PC-3 (cell line): ENCODE measurements around the gene ADAMTS6. TPM values are rescaled to one million over a fixed set of nuclear protein-coding genes. Genes with fewer than 3 reads are reported as not detected.

Source experiments
- ATAC-seq: fragments of 200-7000 bp; cut with Tn5 transposase; 2 replicates; pipeline ENCODE4 v1.9.1; 2020; ENCODE audit warnings: mild to moderate bottlenecking, moderate library complexity
- BruUV-seq: library from RNA; stranded (reverse); fragments of 400-500 nt; replicated peaks from 2 replicates; lab custom pipeline; 2021; lab: Mats Ljungman, UMichigan
- CTCF ChIA-PET: fragments of 300-600 bp; sonication (Branson Sonifier 250); formaldehyde crosslinking; loops from one replicate; lab custom pipeline; 2022; ENCODE audit warnings: antibody characterized with exemption; lab: Charles Lee
- POLR2A ChIA-PET: fragments of 300-600 bp; sonication (Branson Sonifier 250); formaldehyde crosslinking; loops from one replicate; lab custom pipeline; 2022; ENCODE audit warnings: antibody characterized with exemption; ENCODE audit not compliant: unreplicated experiment; lab: Charles Lee
- DNase-seq: peaks from one replicate; pipeline ENCODE4 v3.0.0-alpha.2; 2015
- H2AFZ ChIP-seq: fragments of 300-600 bp; sonication (generic); 2 replicates; pipeline ENCODE4 v1.6.0; 2016; ENCODE audit warnings: antibody characterized with exemption, low read length
- H3F3A ChIP-seq: fragments of 300-600 bp; sonication (generic); one replicate; pipeline ENCODE4 v1.6.0; 2017; ENCODE audit warnings: antibody characterized with exemption, low read length, control low read depth, mild to moderate bottlenecking; ENCODE audit not compliant: unreplicated experiment
- H3K27ac ChIP-seq: fragments of 300-600 bp; sonication (generic); 2 replicates; pipeline ENCODE4 v1.5.1; 2016; ENCODE audit warnings: mild to moderate bottlenecking, low read length
- H3K27me3 ChIP-seq: fragments of 300-600 bp; sonication (generic); 2 replicates; pipeline ENCODE4 v1.6.1; 2016; ENCODE audit warnings: low read length, mixed read lengths
- H3K36me3 ChIP-seq: fragments of 300-600 bp; sonication (generic); 2 replicates; pipeline ENCODE4 v1.6.1; 2016; ENCODE audit warnings: low read depth, mixed run types, low read length, mixed read lengths
- H3K4me1 ChIP-seq: fragments of 300-600 bp; sonication (generic); 2 replicates; pipeline ENCODE4 v1.5.1; 2016; ENCODE audit warnings: low read length; ENCODE audit not compliant: insufficient read depth
- H3K4me2 ChIP-seq: fragments of 300-600 bp; sonication (generic); 2 replicates; pipeline ENCODE4 v1.6.0; 2016; ENCODE audit warnings: low read length
- H3K4me3 ChIP-seq: fragments of 300-600 bp; sonication (generic); 2 replicates; pipeline ENCODE4 v1.5.1; 2016; ENCODE audit warnings: mild to moderate bottlenecking, low read length, mixed read lengths
- H3K79me2 ChIP-seq: fragments of 300-600 bp; sonication (generic); 2 replicates; pipeline ENCODE4 v1.6.1; 2017; ENCODE audit warnings: low read length, mixed read lengths
- H3K9ac ChIP-seq: fragments of 300-600 bp; sonication (generic); 2 replicates; pipeline ENCODE4 v1.6.0; 2016; ENCODE audit warnings: mild to moderate bottlenecking, low read length
- H3K9me2 ChIP-seq: fragments of 300-600 bp; sonication (generic); replicated peaks from 2 replicates; pipeline ENCODE4 v1.6.1; 2016; ENCODE audit warnings: mixed run types, low read length, mixed read lengths
- H3K9me3 ChIP-seq: fragments of 300-600 bp; sonication (generic); 2 replicates; pipeline ENCODE4 v1.6.1; 2016; ENCODE audit warnings: low read length, mixed read lengths
- H4K20me1 ChIP-seq: fragments of 300-600 bp; sonication (generic); 2 replicates; pipeline ENCODE4 v1.6.1; 2016; ENCODE audit warnings: low read length, mixed read lengths
- CTCF ChIP-seq: fragments of 300-600 bp; sonication (generic); conservative IDR thresholded peaks from 2 replicates; pipeline ENCODE4 v1.5.1; 2017; ENCODE audit warnings: antibody characterized with exemption, low read depth, mild to moderate bottlenecking, low read length
- EZH2 ChIP-seq: fragments of 300-600 bp; sonication (generic); IDR thresholded peaks from one replicate; pipeline ENCODE4 v1.6.1; 2017; ENCODE audit warnings: antibody characterized with exemption, mild to moderate bottlenecking, low read length; ENCODE audit not compliant: unreplicated experiment
- EZH2phosphoT487 ChIP-seq: fragments of 300-600 bp; sonication (generic); IDR thresholded peaks from 2 replicates; pipeline ENCODE4 v1.6.1; 2018; ENCODE audit warnings: mild to moderate bottlenecking, antibody characterized with exemption, low read length, borderline replicate concordance
- intact Hi-C: fragments of 100-400 bp; cut with micrococcal nuclease; formaldehyde crosslinking; loops from 2 replicates; pipeline ENCODE4 v1.9.0; 2023
- total RNA-seq: library from RNA; depleted of rRNA; stranded (reverse); fragments of >200 nt; gene quantifications from 2 replicates; pipeline ENCODE4 v1.2.3, GENCODE V29; 2014

Gene ADAMTS6
- total RNA-seq, 1 experiment from 2014 or later = 1.7 TPM

- H3K36me3 ChIP-seq = no peaks in the 10 kb centered on the region
- no peaks in the 10 kb centered on the region for H3K27me3 ChIP-seq
- H3K9ac ChIP-seq = no peak overlapping the region
- ATAC-seq (no peak), DNase-seq (no peak)
- no peak overlapping the region for H3K4me2 ChIP-seq
- H3K4me3 ChIP-seq = no peak overlapping the region
- no peak overlapping the region for H2AFZ ChIP-seq
- no peaks in the 10 kb centered on the region for H3F3A ChIP-seq
- ChIA-PET CTCF (no interaction called here), POLR2A (no interaction called here)
- intact Hi-C loops = no loop called here
- no TSS peak for BruUV-seq
- no peak for TF ChIP-seq EZH2
- no peak for TF ChIP-seq CTCF
- no peak for TF ChIP-seq EZH2phosphoT487
- no peaks in the 10 kb centered on the region for H3K4me1 ChIP-seq
- no peaks in the 10 kb centered on the region for H4K20me1 ChIP-seq
- no peaks in the 10 kb centered on the region for H3K9me3 ChIP-seq
- no peaks in the 10 kb centered on the region for H3K79me2 ChIP-seq
- H3K27ac ChIP-seq = no peak overlapping the region
- H3K9me2 ChIP-seq = no peaks in the 10 kb centered on the region
These were observed 68.9 kb downstream of the ADAMTS6 start for GRCh38 chr5:65412842-65413241.

GRCh38 chr5:65411356-65411755, 70.4 kb downstream of the ADAMTS6 start:
- H3K4me3 ChIP-seq = no peak overlapping the region
- no peaks in the 10 kb centered on the region for H3F3A ChIP-seq
- ChIA-PET CTCF (no interaction called here), POLR2A (no interaction called here)
- no peak overlapping the region for H3K9ac ChIP-seq
- intact Hi-C loops = no loop called here
- no peak for TF ChIP-seq EZH2
- no peak for TF ChIP-seq CTCF
- TF ChIP-seq EZH2phosphoT487 = no peak
- H3K79me2 ChIP-seq = no peaks in the 10 kb centered on the region
- DNase-seq (no peak), ATAC-seq (no peak)
- no peaks in the 10 kb centered on the region for H3K4me1 ChIP-seq
- H3K9me3 ChIP-seq = no peaks in the 10 kb centered on the region
- no peaks in the 10 kb centered on the region for H3K9me2 ChIP-seq
- no TSS peak for BruUV-seq
- no peak overlapping the region for H3K4me2 ChIP-seq
- H3K36me3 ChIP-seq = no peaks in the 10 kb centered on the region
- no peaks in the 10 kb centered on the region for H4K20me1 ChIP-seq
- no peak overlapping the region for H3K27ac ChIP-seq
- H3K27me3 ChIP-seq = no peaks in the 10 kb centered on the region
- no peak overlapping the region for H2AFZ ChIP-seq

GRCh38 chr5:65395526-65396155, 86.1 kb downstream of the ADAMTS6 start:
- H2AFZ ChIP-seq = no peak overlapping the region
- BruUV-seq = no TSS peak
- H3F3A ChIP-seq = no peaks in the 10 kb centered on the region
- no peaks in the 10 kb centered on the region for H3K36me3 ChIP-seq
- intact Hi-C loops = no loop called here
- no peaks in the 10 kb centered on the region for H3K79me2 ChIP-seq
- ATAC-seq (peak; percentile 48), DNase-seq (no peak)
- H3K27me3 ChIP-seq = no peaks in the 10 kb centered on the region
- TF ChIP-seq EZH2 (no peak), CTCF (no peak), EZH2phosphoT487 (no peak)
- ChIA-PET POLR2A (no interaction called here), CTCF (no interaction called here)
- H3K4me2 ChIP-seq = no peak overlapping the region
- H3K9me3 ChIP-seq = no peaks in the 10 kb centered on the region
- H4K20me1 ChIP-seq = no peaks in the 10 kb centered on the region
- H3K27ac ChIP-seq = no peak overlapping the region
- no peak overlapping the region for H3K9ac ChIP-seq
- H3K9me2 ChIP-seq = no peaks in the 10 kb centered on the region
- H3K4me1 ChIP-seq = no peaks in the 10 kb centered on the region
- H3K4me3 ChIP-seq = no peak overlapping the region
